ENCODE data around the gene KATNAL1.
A peak's percentile ranks its signal among the peaks of the same experiment; 100 is the strongest.

Gene KATNAL1

GRCh38 chr13:30307194-30307970, at the start of gene KATNAL1:
TSS of gene KATNAL1 (minus strand) at chr13:30307551. CDS start at chr13:30283777, 23,774 bp downstream.
- peak; percentile 95 for DNase-seq

- DNase-seq, result no peak
Measured at GRCh38 chr13:30355839-30356238, 48.5 kb upstream of the KATNAL1 start.

GRCh38 chr13:30355384-30355699, 48.0 kb upstream of the KATNAL1 start:
- DNase-seq, result no peak

GRCh38 chr13:30354493-30355383, 47.4 kb upstream of the KATNAL1 start:
- no peak for DNase-seq

- no peak for DNase-seq
Measured at GRCh38 chr13:30353471-30354215, 46.3 kb upstream of the KATNAL1 start.

GRCh38 chr13:30353060-30353459, 45.7 kb upstream of the KATNAL1 start:
- DNase-seq, result no peak

- DNase-seq, result no peak
Measured at GRCh38 chr13:30352121-30352520, 44.8 kb upstream of the KATNAL1 start.

- no peak for DNase-seq
Measured at GRCh38 chr13:30346789-30347167, 39.4 kb upstream of the KATNAL1 start.

- no peak for DNase-seq
Measured at GRCh38 chr13:30346153-30346788, 38.9 kb upstream of the KATNAL1 start.

- DNase-seq, result no peak
Measured at GRCh38 chr13:30345426-30346100, 38.2 kb upstream of the KATNAL1 start.

- no peak for DNase-seq
Measured at GRCh38 chr13:30341815-30342570, 34.6 kb upstream of the KATNAL1 start.

GRCh38 chr13:30340331-30341250, 33.2 kb upstream of the KATNAL1 start:
- no peak for DNase-seq

GRCh38 chr13:30339738-30340330, 32.5 kb upstream of the KATNAL1 start:
- DNase-seq, result no peak

- no peak for DNase-seq
Measured at GRCh38 chr13:30338952-30339351, 31.6 kb upstream of the KATNAL1 start.

- no peak for DNase-seq
Measured at GRCh38 chr13:30338331-30338851, 31.0 kb upstream of the KATNAL1 start.

GRCh38 chr13:30337061-30337610, 29.8 kb upstream of the KATNAL1 start:
- DNase-seq, result no peak

GRCh38 chr13:30334663-30335386, 27.5 kb upstream of the KATNAL1 start:
- DNase-seq, result peak; percentile 66

- peak; percentile 64 for DNase-seq
Measured at GRCh38 chr13:30333616-30334015, 26.3 kb upstream of the KATNAL1 start.

Measured in NCI-H69 (cell line).